Spleen (tissue), 11 donors: Measurements from ENCODE around the gene SLC30A3. TPM values are rescaled to one million over a fixed set of nuclear protein-coding genes. Genes with fewer than 3 reads are reported as not detected.

Experiments
- DNase-seq: peaks from one replicate; pipeline ENCODE4 v3.0.0-alpha.2; 2020
- H3K27ac ChIP-seq, 8 donors: fragments of 200-600 bp; sonication (generic) in 7 of 8; 1 replicate in 4 of 8; 2 replicates in 4 of 8; pipeline versions ENCODE4 v1.5.0 to v1.8.0; 2016 to 2021; ENCODE audit warnings: inconsistent platforms in 4 of 8, mild to moderate bottlenecking in 4 of 8, moderate library complexity in 1 of 8
- H3K27me3 ChIP-seq, 7 donors: fragments of 200-600 bp; sonication (generic) in 6 of 7; replicated peaks in 1 of 7; 1 replicate in 4 of 7; 2 replicates in 3 of 7; pipeline versions ENCODE4 v1.5.0 to v1.8.0; 2016 to 2021; ENCODE audit warnings: inconsistent platforms in 3 of 7, mild to moderate bottlenecking in 1 of 7
- H3K36me3 ChIP-seq, 6 donors: fragments of 200-600 bp; sonication (generic) in 5 of 6; 1 replicate in 4 of 6; 2 replicates in 2 of 6; pipeline versions ENCODE4 v1.5.0 to v1.8.0; 2016 to 2021; ENCODE audit warnings: inconsistent platforms in 2 of 6
- H3K4me1 ChIP-seq, 6 donors: fragments of 200-600 bp; sonication (generic) in 5 of 6; 1 replicate in 3 of 6; 2 replicates in 3 of 6; pipeline versions ENCODE4 v1.5.0 to v1.8.0; 2016 to 2021; ENCODE audit warnings: inconsistent platforms in 3 of 6
- H3K4me3 ChIP-seq, 8 donors: fragments of 200-600 bp; sonication (generic) in 7 of 8; 1 replicate in 4 of 8; 2 replicates in 4 of 8; pipeline versions ENCODE4 v1.5.0 to v1.8.0; 2016 to 2021; ENCODE audit warnings: inconsistent platforms in 4 of 8, mild to moderate bottlenecking in 4 of 8, moderate library complexity in 2 of 8
- H3K9me3 ChIP-seq, 8 donors: fragments of 200-600 bp; sonication (generic) in 7 of 8; 1 replicate in 4 of 8; 2 replicates in 4 of 8; pipeline versions ENCODE4 v1.5.0 to v1.8.0; 2016 to 2021; ENCODE audit warnings: inconsistent platforms in 4 of 8
- CTCF ChIP-seq, 11 experiments: fragments of 200-600 bp in 7 of 11; fragments of 450-650 bp in 4 of 11; sonication (generic) in 4 of 11; IDR thresholded peaks in 8 of 11; conservative IDR thresholded peaks in 3 of 11; 1 replicate in 7 of 11; 2 replicates in 4 of 11; pipeline versions ENCODE4 v1.4.0 to v1.8.0; 2016 to 2021; ENCODE audit warnings: antibody characterized with exemption in 11 of 11, inconsistent platforms in 4 of 11, mild to moderate bottlenecking in 1 of 11
- POLR2A ChIP-seq, 3 donors: fragments of 450-650 bp; IDR thresholded peaks; one replicate each; pipeline ENCODE4 v1.5.1; 2017; ENCODE audit warnings: antibody characterized with exemption in 3 of 3, mild to moderate bottlenecking in 1 of 3
- POLR2AphosphoS5 ChIP-seq, 3 donors: sonication (generic); formaldehyde crosslinking; IDR thresholded peaks; one replicate each; pipeline ENCODE4 v1.5.1; 2017; ENCODE audit warnings: antibody characterized with exemption in 3 of 3
- WGBS, 5 donors: extraction: QIAGEN DNeasy Blood & Tissue Kit in 3 of 5; methylation state at CpG; one replicate each; pipeline versions ENCODE4 v1.1.5 to v1.1.7; 2013 to 2018; 5-methylcytosine and 5-hydroxymethylcytosine counted together
- intact Hi-C: fragments of 100-400 bp; cut with DNase I; formaldehyde crosslinking; loops from one replicate; pipeline ENCODE4 v1.15.0; 2023; ENCODE audit warnings: low total_unique reads
- polyA plus RNA-seq, 3 donors: library from polyadenylated mRNA; stranded (reverse); fragments of 200-250 nt; gene quantifications; one replicate each; pipeline ENCODE4 v1.2.1, GENCODE V29; 2013
- total RNA-seq, 7 donors: library from RNA; depleted of rRNA in 3 of 7; stranded (reverse); fragments of >200 nt in 3 of 7; fragmentation: NEBNext Ultra II Directional in 4 of 7; extraction: Animal tissue kit (Norgen Biotek cat#: 25700) in 4 of 7; gene quantifications; one replicate each; pipeline versions ENCODE4 v1.1.0 to v1.2.1, GENCODE V29; 2016 to 2021
- donor health status: healthy with polysubstance abuse.
- donor health status: DM: no; HTN: no; CAD: no; lungs with moderate emphysema.
- donor health status: DM: no; HTN: no; CAD: no.
- donor health status: Bipolar disorder and iron deficiency.
- donor health status: healthy.
- donor health status: DM: no; HTN: no; CAD: no.
- donor health status: DM: yes; HTN: yes; CAD: no.

SLC30A3 gene
- total and polyA plus RNA-seq, 10 donors = 0.05 to 0.34 (median 0.16) TPM; not detected in 5

DNA sequence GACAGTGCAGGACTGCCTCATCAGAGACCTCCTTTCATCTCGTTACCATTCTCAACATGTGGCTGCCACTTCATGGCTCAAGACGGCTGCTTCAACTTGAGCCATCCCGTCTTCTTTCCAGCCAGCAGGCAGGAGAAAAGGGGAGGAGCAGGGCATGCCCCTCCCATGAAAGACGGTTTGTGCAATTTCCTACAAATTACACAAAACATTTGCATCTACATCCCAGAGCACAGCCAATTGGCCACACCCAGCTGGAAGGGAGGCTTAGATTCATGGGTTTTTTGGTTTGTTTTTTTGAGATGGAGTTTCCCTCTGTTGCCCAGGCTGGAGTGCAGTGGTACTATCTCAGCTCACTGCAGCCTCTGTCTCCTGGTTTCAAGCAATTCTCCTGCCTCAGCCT is 33.6 kb upstream of the SLC30A3 start:
- whole genome bisulfite sequencing, 5 donors = 47 to 74% (median 62%) methylated on average over 4 of the region's 4 CpGs
- DNase-seq = peak; percentile 16
- intact Hi-C loops = no loop called here

GRCh38 chr2:27294928-27295327 is 32.1 kb upstream of the SLC30A3 start:
- TF ChIP-seq CTCF (IDR thresholded peaks at IDR 0.05 in 8 of 11, conservative IDR thresholded peaks at IDR 0.05 in 3 of 11) = no peak
- no peak for TF ChIP-seq POLR2A (IDR thresholded peaks at IDR 0.05)
- no peak for TF ChIP-seq POLR2AphosphoS5 (IDR thresholded peaks at IDR 0.05)
- Histone ChIP-seq H3K27ac (no peak overlapping the region), H3K9me3 (no peaks in the 10 kb centered on the region), H3K4me3 (no peak overlapping the region), H3K4me1 (peaks cover 0 to 10% (median 0%) of the 10 kb centered on the region in 6 donors), H3K36me3 (no peaks in the 10 kb centered on the region), H3K27me3 (peaks cover 0 to 9% (median 0%) of the 10 kb centered on the region in 7 donors)
- intact Hi-C loops = no loop called here
- DNase-seq = no peak
- 84 to 93% (median 91%) methylated on average over 8 of the region's 8 CpGs for WGBS, 5 donors

More for the DNA sequence above, 33.6 kb upstream of the SLC30A3 start:
- Histone ChIP-seq H3K4me3 (no peak overlapping the region), H3K4me1 (no peaks in the 10 kb centered on the region), H3K36me3 (no peaks in the 10 kb centered on the region), H3K27me3 (peaks cover 0 to 8% (median 0%) of the 10 kb centered on the region in 7 donors), H3K9me3 (no peaks in the 10 kb centered on the region), H3K27ac (no peak overlapping the region)
- TF ChIP-seq POLR2AphosphoS5 (IDR thresholded peaks at IDR 0.05) (no peak), POLR2A (IDR thresholded peaks at IDR 0.05) (no peak), CTCF (IDR thresholded peaks at IDR 0.05 in 8 of 11, conservative IDR thresholded peaks at IDR 0.05 in 3 of 11) (no peak)

GRCh38 chr2:27291865-27292264 is 29.0 kb upstream of the SLC30A3 start:
- no peak for TF ChIP-seq POLR2AphosphoS5 (IDR thresholded peaks at IDR 0.05)
- no peak for TF ChIP-seq CTCF (IDR thresholded peaks at IDR 0.05 in 8 of 11, conservative IDR thresholded peaks at IDR 0.05 in 3 of 11)
- no peak for TF ChIP-seq POLR2A (IDR thresholded peaks at IDR 0.05)
- intact Hi-C loops = no loop called here

DNA sequence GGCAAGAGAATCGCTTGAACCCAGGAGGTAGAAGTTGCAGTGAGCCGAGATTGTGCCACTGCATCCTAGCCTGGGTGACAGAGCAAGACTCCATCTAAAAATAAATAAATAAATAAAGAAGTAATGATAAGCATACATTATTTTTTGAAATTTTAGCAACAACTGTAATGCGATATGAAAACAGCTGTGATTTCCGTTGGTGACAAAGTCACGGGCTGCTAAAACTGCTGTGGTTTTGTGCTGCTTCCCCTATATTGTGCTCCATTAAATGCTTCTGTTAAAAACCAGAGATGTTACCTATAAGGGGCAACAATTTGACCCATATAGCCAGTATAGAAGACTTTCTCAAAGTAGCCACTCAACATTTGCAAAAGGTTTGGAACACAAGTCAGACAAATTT is 27.7 kb upstream of the SLC30A3 start:
- TF ChIP-seq POLR2AphosphoS5 (IDR thresholded peaks at IDR 0.05) = no peak
- no peak for TF ChIP-seq CTCF (IDR thresholded peaks at IDR 0.05 in 8 of 11, conservative IDR thresholded peaks at IDR 0.05 in 3 of 11)
- no peak for TF ChIP-seq POLR2A (IDR thresholded peaks at IDR 0.05)
- Histone ChIP-seq H3K27ac (no peak overlapping the region), H3K4me3 (no peak overlapping the region), H3K36me3 (no peaks in the 10 kb centered on the region), H3K9me3 (no peaks in the 10 kb centered on the region), H3K27me3 (peaks cover 0 to 9% (median 0%) of the 10 kb centered on the region in 7 donors), H3K4me1 (peaks cover 0 to 10% (median 0%) of the 10 kb centered on the region in 6 donors)
- intact Hi-C loops = no loop called here
- no peak for DNase-seq
- WGBS, 5 donors = 42 to 55% (median 48%) methylated on average over 5 of the region's 5 CpGs

More at GRCh38 chr2:27291865-27292264, 29.0 kb upstream of the SLC30A3 start:
- 64 to 85% (median 72%) methylated on average over 6 of the region's 6 CpGs for WGBS, 5 donors
- H3K9me3 ChIP-seq = no peaks in the 10 kb centered on the region
- peaks cover 0 to 9% (median 0%) of the 10 kb centered on the region in 7 donors for H3K27me3 ChIP-seq
- no peaks in the 10 kb centered on the region for H3K36me3 ChIP-seq
- H3K4me1 ChIP-seq = peaks cover 0 to 10% (median 0%) of the 10 kb centered on the region in 6 donors
- H3K27ac ChIP-seq = no peak overlapping the region
- H3K4me3 ChIP-seq = no peak overlapping the region
- DNase-seq = no peak
